NOMO-1 treated with DMSO at 0.1 percent for 48 hours (cell line): ENCODE results near the gene TMOD4.
"Not testable (repeated sequence)": the region's sequence is repeated elsewhere in the genome, so short reads cannot be mapped to it uniquely, and the experiment has no call there.

Experiments
- DNase-seq: peaks from one replicate; lab custom pipeline; 2025; ENCODE audit not compliant: unreplicated experiment; lab: John Stamatoyannopoulos, UW

The TMOD4 gene

GRCh38 chr1:151175863-151176262 is at the start of gene TMOD4:
Gene TMOD4, minus strand, starts transcription at chr1:151175981. Its CDS starts 1,106 bp downstream, at chr1:151174875.
- peak; percentile 21 for DNase-seq

- no peak for DNase-seq
These were observed 46.3 kb upstream of the TMOD4 start for GRCh38 chr1:151222130-151222529.

GRCh38 chr1:151221616-151222015 is 45.8 kb upstream of the TMOD4 start:
- no peak for DNase-seq

- DNase-seq = no peak
These were observed 37.8 kb upstream of the TMOD4 start for GRCh38 chr1:151213560-151213959.

GRCh38 chr1:151211972-151212705 is 36.4 kb upstream of the TMOD4 start:
- no peak for DNase-seq

GRCh38 chr1:151210830-151211229 is 35.0 kb upstream of the TMOD4 start:
- DNase-seq = no peak

GRCh38 chr1:151205381-151205965 is 29.7 kb upstream of the TMOD4 start:
- not testable (repeated sequence) for DNase-seq

GRCh38 chr1:151199873-151200581 is 24.2 kb upstream of the TMOD4 start:
- peak; percentile 11 for DNase-seq

- peak; percentile 99 for DNase-seq
These were observed 22.7 kb upstream of the TMOD4 start, which contains the start of gene PIP5K1A for GRCh38 chr1:151198254-151199127. Gene PIP5K1A, plus strand, starts transcription at chr1:151198552. Its CDS starts 445 bp downstream, at chr1:151198997.

GRCh38 chr1:151197863-151198253 is 22.1 kb upstream of the TMOD4 start:
- DNase-seq = no peak

- peak; percentile 88 for DNase-seq
These were observed 20.6 kb upstream of the TMOD4 start for GRCh38 chr1:151196292-151196800.

GRCh38 chr1:151194894-151195594 is 19.3 kb upstream of the TMOD4 start:
- DNase-seq = not testable (repeated sequence)

GRCh38 chr1:151193856-151194255 is 18.1 kb upstream of the TMOD4 start:
- DNase-seq = no peak

GRCh38 chr1:151193304-151193703 is 17.5 kb upstream of the TMOD4 start:
- no peak for DNase-seq

- DNase-seq = no peak
These were observed 16.3 kb upstream of the TMOD4 start for GRCh38 chr1:151192047-151192446.

GRCh38 chr1:151189637-151190445 is 14.1 kb upstream of the TMOD4 start, which contains the start of gene VPS72:
Gene VPS72, minus strand, starts transcription at chr1:151190197. Its CDS starts 76 bp downstream, at chr1:151190121.
- peak; percentile 93 for DNase-seq

- not testable (repeated sequence) for DNase-seq
These were observed 12.9 kb upstream of the TMOD4 start for GRCh38 chr1:151188667-151189066.

GRCh38 chr1:151187205-151187604 is 11.4 kb upstream of the TMOD4 start:
- no peak for DNase-seq

- DNase-seq = no peak
These were observed 8.4 kb upstream of the TMOD4 start for GRCh38 chr1:151184211-151184610.
